RWPE1 (cell line): Measurements from ENCODE around the gene MTHFSD.

Experiments
- CTCF ChIA-PET: fragments of 350-600 bp; sonication (Branson Sonifier 250); formaldehyde crosslinking; extraction: SDS; loops from one replicate; lab custom pipeline; 2021; lab: Yijun Ruan, JAX
- POLR2A ChIA-PET: fragments of 400-600 bp; formaldehyde crosslinking; extraction: SDS; loops from one replicate; lab custom pipeline; 2020; ENCODE audit warnings: antibody characterized with exemption; ENCODE audit not compliant: low non-redundant PET; lab: Yijun Ruan, JAX
- DNase-seq: peaks from one replicate; pipeline ENCODE4 v3.0.0; 2012; ENCODE audit warnings: low spot score
- H3K27ac ChIP-seq: fragments of 450-650 bp; 2 replicates; pipeline ENCODE4 v1.5.1; 2017
- CTCF ChIP-seq: fragments of 450-650 bp; conservative IDR thresholded peaks from 2 replicates; pipeline ENCODE4 v1.5.1; 2017; ENCODE audit warnings: low read depth, mild to moderate bottlenecking

MTHFSD gene

DNA sequence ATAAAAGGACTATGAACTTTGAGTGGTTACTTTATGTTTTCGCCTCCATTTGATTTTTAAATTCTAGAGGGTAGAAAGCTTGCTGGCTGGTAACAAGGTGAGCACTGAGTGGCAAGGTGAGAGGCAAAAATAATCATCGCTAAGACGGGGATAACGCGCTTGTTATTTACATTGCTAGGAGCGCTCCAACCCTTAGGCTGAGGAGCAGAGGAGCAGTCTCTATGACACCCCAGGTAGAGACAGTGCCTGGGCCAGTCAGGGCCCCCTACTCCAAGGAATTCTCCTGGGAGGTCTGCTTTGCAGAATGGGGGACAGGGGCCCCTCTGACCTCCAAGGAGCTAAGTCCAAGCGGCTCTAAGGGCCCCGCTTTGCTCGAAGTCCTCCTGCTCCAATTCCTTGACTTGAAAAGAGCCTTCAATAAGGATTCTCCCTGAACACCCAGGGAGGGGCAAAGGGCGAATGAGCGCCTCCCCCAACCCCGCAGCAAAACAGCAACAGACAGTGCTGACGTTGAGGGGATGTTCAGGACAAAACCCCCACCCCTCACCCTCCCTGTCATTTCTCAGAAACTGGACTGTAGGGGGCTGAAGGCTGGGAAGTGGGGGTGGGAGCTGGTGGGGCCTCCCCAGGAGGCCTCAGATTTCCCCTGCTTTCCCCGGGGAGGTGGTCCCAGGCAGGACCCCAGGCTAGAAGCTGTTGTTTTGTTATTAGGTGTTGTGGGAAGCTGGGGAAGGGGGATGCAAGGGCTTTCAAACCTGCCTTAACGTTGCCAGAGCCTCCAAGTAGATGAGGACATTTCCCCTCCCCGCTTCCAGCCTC lies 54.9 kb downstream of the MTHFSD start:
- ChIA-PET CTCF (no interaction called here), POLR2A (no interaction called here)
- no peak for DNase-seq
- H3K27ac ChIP-seq: no peak overlapping the region
- no peak for TF ChIP-seq CTCF

- DNase-seq: no peak
- CTCF ChIA-PET: interaction anchor here (0.7 kb wide), 1 partner anchor 12 kb away, joined by 4 read pairs; no protein-coding TSS in a partner anchor
- no peak overlapping the region for H3K27ac ChIP-seq
- POLR2A ChIA-PET: no interaction called here
- TF ChIP-seq CTCF: no peak
These were observed 55.6 kb downstream of the MTHFSD start for GRCh38 chr16:86499440-86499786.

GRCh38 chr16:86498671-86499439 lies 56.2 kb downstream of the MTHFSD start:
- no peak for DNase-seq
- CTCF ChIA-PET: interaction anchor here (0.7 kb wide), 1 partner anchor 13 kb away, joined by 4 read pairs; no protein-coding TSS in a partner anchor
- TF ChIP-seq CTCF: no peak
- POLR2A ChIA-PET: no interaction called here
- no peak overlapping the region for H3K27ac ChIP-seq

GRCh38 chr16:86498155-86498670 lies 56.8 kb downstream of the MTHFSD start:
- no peak for DNase-seq
- CTCF ChIA-PET: no interaction called here

DNA sequence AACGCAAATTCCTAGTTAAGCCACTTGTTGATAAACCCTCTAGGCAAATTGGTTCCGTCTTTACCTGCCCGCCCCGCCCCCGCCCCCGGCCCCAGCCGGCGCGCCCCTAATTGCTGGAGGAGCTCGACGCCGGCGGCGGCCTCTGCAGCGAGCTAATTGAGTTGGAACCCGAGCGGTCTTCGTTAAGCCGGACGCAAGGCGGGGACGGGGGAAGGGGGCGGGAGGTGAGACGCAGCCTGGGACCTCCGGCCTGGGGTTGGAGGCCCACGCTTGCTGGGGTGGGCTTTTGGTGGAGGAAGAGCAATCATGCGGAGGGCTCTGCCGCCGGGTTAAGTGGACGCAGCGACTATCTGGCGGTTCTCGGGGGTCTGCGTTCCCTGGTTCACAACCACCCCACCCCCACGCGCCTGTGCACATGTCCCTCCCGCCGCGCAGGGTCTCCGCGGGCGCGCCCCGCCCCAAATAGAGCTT lies 57.4 kb downstream of the MTHFSD start:
- POLR2A ChIA-PET: no interaction called here

More at GRCh38 chr16:86498155-86498670, 56.8 kb downstream of the MTHFSD start:
- TF ChIP-seq CTCF: no peak
- no peak overlapping the region for H3K27ac ChIP-seq
- POLR2A ChIA-PET: no interaction called here

More for the DNA sequence above, 57.4 kb downstream of the MTHFSD start:
- TF ChIP-seq CTCF: no peak
- no peak for DNase-seq
- CTCF ChIA-PET: no interaction called here
- no peak overlapping the region for H3K27ac ChIP-seq
